ENCODE data around the gene CSRNP3.

Gene CSRNP3

GRCh38 chr2:165471349-165471950 is 2.0 kb downstream of the CSRNP3 start:
- no peak for DNase-seq (ENCODE audit: low read depth)

- DNase-seq (ENCODE audit: low read depth) = no peak
Measured at GRCh38 chr2:165472922-165473321, 3.4 kb downstream of the CSRNP3 start.

- no peak for DNase-seq (ENCODE audit: low read depth)
Measured at GRCh38 chr2:165474619-165475276, 5.2 kb downstream of the CSRNP3 start.

GRCh38 chr2:165475277-165476004 is 5.9 kb downstream of the CSRNP3 start:
- DNase-seq (ENCODE audit: low read depth) = no peak

GRCh38 chr2:165479856-165480255 is 10.4 kb downstream of the CSRNP3 start:
- DNase-seq (ENCODE audit: low read depth) = no peak

GRCh38 chr2:165494573-165494972 is 25.1 kb downstream of the CSRNP3 start:
- no peak for DNase-seq (ENCODE audit: low read depth)

- no peak for DNase-seq (ENCODE audit: low read depth)
Measured at GRCh38 chr2:165497659-165498317, 28.3 kb downstream of the CSRNP3 start.

GRCh38 chr2:165499131-165499530 is 29.6 kb downstream of the CSRNP3 start:
- DNase-seq (ENCODE audit: low read depth) = no peak

- no peak for DNase-seq (ENCODE audit: low read depth)
Measured at GRCh38 chr2:165500001-165500400, 30.5 kb downstream of the CSRNP3 start.

- no peak for DNase-seq (ENCODE audit: low read depth)
Measured at GRCh38 chr2:165500816-165501215, 31.3 kb downstream of the CSRNP3 start.

GRCh38 chr2:165505514-165505913 is 36.0 kb downstream of the CSRNP3 start:
- no peak for DNase-seq (ENCODE audit: low read depth)

GRCh38 chr2:165508927-165509326 is 39.4 kb downstream of the CSRNP3 start:
- DNase-seq (ENCODE audit: low read depth) = no peak

- no peak for DNase-seq (ENCODE audit: low read depth)
Measured at GRCh38 chr2:165513479-165513878, 44.0 kb downstream of the CSRNP3 start.

GRCh38 chr2:165518611-165519010 is 49.1 kb downstream of the CSRNP3 start:
- no peak for DNase-seq (ENCODE audit: low read depth)

GRCh38 chr2:165522719-165523118 is 53.2 kb downstream of the CSRNP3 start:
- no peak for DNase-seq (ENCODE audit: low read depth)

GRCh38 chr2:165524720-165525119 is 55.2 kb downstream of the CSRNP3 start:
- DNase-seq (ENCODE audit: low read depth) = no peak

GRCh38 chr2:165528691-165529090 is 59.2 kb downstream of the CSRNP3 start:
- no peak for DNase-seq (ENCODE audit: low read depth)

GRCh38 chr2:165529130-165529529 is 59.6 kb downstream of the CSRNP3 start:
- no peak for DNase-seq (ENCODE audit: low read depth)

- DNase-seq (ENCODE audit: low read depth) = no peak
Measured at GRCh38 chr2:165533331-165533730, 63.8 kb downstream of the CSRNP3 start.

GRCh38 chr2:165535471-165535870 is 66.0 kb downstream of the CSRNP3 start:
- DNase-seq (ENCODE audit: low read depth) = no peak

- no peak for DNase-seq (ENCODE audit: low read depth)
Measured at GRCh38 chr2:165536851-165537499, 67.5 kb downstream of the CSRNP3 start.

GRCh38 chr2:165539985-165540384 is 70.5 kb downstream of the CSRNP3 start:
- no peak for DNase-seq (ENCODE audit: low read depth)

Measured in stimulated activated CD8-positive, alpha-beta memory T cell treated with anti-CD3 and anti-CD28 coated beads, Interleukin-15, amount 100 ng/mL, for 24 hours (primary cell).